Stimulated activated CD4-positive, alpha-beta T cell treated with anti-CD3 and anti-CD28 coated beads, Interleukin-12 subunit alpha, Interleukin-12 subunit beta, amount 100 ng/mL, for 48 hours (primary cell): Measurements from ENCODE around the gene CST2.
A peak's percentile ranks its signal among the peaks of the same experiment; 100 is the strongest.
"Not testable (repeated sequence)": the region's sequence is repeated elsewhere in the genome, so short reads cannot be mapped to it uniquely, and the experiment has no call there.

Experiments used
- DNase-seq, 3 donors: peaks; one replicate each; pipeline ENCODE4 v3.0.0-alpha.2; 2020; ENCODE audit warnings: low read depth in 2 of 3, low spot score in 1 of 3

CST2 gene

DNA sequence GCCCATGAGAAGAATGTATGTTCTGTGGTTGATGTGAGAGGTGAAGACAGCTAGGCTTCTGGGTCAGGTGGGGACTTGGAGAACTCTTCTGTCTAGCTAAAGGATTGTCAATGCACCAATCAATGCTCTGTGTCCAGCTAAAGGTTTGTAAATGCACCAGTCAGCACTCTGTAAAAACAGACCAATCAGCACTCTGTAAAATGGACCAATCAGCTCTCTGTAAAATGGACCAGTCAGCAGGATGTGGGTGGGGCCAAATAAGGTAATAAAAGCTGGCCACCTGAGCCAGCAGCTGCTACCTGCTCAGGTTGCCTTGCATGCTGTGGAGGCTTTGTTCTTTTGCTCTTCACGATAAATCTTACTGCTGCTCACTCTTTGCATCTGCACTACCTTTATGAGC is 15.0 kb downstream of the CST2 start:
- DNase-seq = not testable (repeated sequence)

DNA sequence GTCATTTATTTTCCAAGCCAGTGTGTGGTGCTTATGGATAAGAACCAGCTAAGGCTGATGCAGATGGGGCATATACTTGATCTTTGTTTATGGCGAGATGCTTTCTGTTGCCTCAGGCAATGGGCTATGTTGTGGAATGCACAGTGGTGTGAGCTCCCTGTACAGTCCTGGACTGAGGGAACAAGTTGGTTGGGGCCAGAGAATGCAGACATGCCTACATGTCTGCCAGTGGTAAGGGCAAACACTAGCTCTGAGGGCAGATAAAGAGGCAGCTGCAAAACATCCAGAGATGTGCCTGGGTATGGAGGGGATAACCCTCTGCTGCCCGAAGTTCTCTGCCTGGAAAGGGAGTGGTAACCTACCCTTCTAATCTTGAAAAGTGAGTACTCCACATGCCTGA is 16.2 kb downstream of the CST2 start:
- not testable (repeated sequence) for DNase-seq

- DNase-seq = no peak
Observed at GRCh38 chr20:23800865-23801264, 25.7 kb downstream of the CST2 start.

GRCh38 chr20:23799216-23799847 is 27.2 kb downstream of the CST2 start:
- peak; percentile 6 to 22 (median 9) for DNase-seq

GRCh38 chr20:23795526-23795925 is 31.0 kb downstream of the CST2 start:
- DNase-seq = no peak

DNA sequence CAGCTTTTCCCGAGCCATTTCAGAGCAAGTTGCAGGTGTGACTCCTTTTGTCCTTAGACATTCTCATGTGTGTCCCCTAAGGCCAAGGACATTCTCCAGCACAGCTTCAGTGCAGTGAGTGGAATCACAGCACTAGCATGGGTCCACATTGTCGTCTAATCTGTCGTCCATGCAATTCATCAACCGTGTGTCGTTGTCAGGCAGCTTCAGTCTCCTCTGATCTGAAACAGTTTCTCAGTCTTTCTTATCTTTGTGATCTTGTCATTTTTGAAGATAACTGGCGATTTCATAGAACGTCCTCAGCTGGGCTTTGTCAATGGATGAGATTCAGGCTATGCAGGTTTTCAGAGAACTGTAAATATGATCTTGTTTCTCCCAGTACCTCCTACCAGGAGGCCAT is 31.7 kb downstream of the CST2 start:
- DNase-seq = no peak

GRCh38 chr20:23794065-23794464 is 32.5 kb downstream of the CST2 start:
- DNase-seq = no peak

GRCh38 chr20:23783447-23783846 is 43.1 kb downstream of the CST2 start:
- DNase-seq = no peak

DNA sequence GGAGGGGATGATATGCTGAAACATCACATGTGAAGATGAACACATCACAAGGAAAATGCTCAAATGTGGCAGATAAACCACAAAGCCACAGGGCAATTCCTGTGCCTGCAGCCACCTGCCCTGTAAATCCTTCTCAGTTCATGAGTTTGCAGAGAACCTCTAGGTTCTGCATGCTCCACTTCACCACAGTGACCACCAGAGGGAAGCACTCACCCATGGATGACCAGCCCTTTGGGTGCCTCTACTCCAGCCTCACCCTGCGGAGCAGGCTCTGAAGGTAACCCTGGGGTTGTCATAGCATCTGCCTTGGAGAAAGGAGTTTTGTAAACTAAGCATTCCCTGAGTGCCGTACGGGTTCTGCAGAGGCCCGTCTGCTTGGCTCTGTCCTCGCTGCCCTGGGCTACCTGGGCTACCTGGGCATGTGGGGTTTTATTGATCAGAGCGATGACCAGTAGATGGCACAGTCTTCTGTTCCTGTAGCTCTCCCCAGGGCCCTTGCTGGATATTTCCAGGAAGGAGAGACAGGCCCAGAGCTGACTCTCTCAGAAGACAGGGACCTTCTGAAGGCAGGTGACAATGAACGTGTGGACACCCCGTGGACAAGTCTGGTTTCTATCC is 44.1 kb downstream of the CST2 start:
- peak in 2 of 3 donors; percentile 5 to 16 for DNase-seq

DNA sequence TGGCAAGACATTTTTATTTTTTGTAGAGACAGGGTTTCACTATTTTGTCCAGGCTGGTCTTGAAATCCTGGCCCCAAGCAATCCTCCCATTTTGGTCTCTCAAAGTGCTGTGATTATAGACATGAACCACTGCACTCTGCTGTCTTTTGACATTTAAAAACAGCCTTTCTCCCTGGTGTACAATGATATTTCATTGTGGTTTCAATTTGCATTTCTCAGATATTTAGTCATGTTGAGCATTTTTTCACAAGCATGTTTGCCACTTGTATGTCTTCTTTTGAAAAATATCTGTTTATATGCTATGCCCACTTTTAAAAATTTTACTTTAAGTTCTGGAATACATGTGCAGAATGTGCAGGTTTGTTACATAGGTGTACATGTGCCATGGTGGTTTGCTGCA is 47.9 kb downstream of the CST2 start:
- DNase-seq = not testable (repeated sequence)

DNA sequence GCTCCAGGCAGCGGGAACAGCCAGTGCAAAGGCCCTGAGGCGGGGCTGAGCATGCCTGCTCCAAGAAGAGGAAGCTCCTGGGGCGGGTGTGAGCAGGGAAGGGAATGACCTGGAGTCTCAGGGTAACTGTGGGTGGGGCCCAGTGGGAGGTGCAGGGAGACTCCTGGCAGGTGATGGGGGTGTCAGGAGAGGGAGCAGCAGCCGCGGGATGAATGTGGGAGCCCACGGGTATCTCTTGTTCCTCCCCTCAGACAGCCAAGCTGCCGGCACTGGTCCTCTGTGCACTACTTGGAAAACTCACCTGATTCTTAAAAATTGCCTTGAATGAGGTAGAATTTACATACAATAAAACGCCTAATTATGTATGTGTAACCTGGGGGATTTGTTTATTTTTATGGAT is 49.1 kb downstream of the CST2 start:
- not testable (repeated sequence) for DNase-seq

DNA sequence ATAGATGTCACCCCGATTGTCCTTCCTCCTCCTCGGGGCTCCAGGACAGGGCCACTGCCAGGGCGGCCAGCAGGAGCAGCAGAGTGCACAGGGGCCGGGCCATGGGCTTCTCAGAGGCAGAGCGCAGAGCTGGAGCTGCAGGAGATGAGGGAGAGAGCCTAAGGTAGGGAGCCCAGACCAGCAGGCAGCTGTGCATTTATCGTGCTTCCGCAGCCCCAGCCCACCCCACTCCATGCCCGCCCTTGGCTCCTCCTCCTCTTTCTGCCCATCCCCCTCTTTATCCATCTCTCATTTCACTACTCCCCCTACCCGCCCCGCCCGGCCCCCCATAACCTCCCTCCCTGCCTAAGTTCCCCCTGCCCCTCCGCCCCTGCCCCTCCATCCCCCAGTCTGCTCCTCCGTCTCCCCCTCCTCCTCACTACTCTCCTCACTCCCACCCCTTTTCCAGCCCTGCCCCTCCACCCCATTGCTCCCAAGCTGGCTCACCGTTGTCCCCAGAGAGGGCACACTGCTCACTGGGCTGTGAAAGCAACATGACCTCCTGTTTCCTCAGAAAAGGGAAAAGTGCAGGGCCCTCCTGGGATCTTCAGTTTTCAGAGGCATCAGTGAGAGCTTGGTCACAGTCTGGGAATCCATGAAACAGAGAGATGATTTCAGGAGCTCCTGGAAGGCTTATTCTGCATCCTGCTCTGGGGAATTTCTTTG is 50.3 kb downstream of the CST2 start:
- no peak for DNase-seq

DNA sequence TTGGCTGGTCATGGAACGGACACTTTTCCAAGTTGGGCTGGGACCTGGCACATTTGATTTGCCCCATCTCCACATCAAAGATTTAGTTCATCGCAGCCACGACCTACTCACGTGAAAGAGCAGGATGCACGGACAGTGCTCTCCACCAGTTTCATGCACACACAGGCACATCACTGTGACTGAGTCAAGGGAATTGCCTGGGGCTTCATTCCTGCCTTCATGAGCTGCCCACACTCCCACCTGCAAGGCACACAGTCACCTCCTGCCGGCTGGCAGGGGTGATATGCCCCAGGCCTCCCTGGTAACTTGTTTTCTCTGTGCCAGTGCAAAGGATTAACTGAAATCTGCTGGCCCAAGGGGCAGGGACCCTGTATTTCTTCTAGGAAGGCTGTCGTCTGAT is 52.4 kb downstream of the CST2 start:
- DNase-seq = no peak
